HG03432 (cell line): ENCODE results near the gene RECK.

Source experiments
- ATAC-seq: cut with Tn5 transposase; IDR thresholded peaks from one replicate; pipeline ENCODE4 v1.9.1; 2021; ENCODE audit warnings: mild to moderate bottlenecking, moderate library complexity; ENCODE audit not compliant: unreplicated experiment

Gene RECK

GRCh38 chr9:36023260-36024048, 13.3 kb upstream of the RECK start:
- peak; percentile 39 for ATAC-seq

DNA sequence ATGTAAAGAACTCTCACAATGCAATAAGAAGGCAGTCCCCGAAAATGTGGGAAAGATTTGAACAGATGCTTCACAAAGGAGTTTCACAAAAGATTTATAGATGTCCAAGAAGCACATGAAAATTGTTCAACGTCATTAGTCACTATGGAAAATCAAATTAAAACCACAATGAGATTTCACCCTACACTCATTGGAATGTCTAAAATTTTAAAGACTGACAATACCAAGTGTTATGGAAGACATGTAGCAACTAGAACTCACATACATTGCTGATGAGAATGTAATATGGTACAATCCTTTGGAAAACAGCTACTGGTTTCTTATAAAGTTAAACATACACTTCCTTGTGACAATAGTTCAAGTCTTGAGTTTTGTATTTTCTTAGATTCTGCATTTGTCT, 11.0 kb upstream of the RECK start:
- no peak for ATAC-seq

DNA sequence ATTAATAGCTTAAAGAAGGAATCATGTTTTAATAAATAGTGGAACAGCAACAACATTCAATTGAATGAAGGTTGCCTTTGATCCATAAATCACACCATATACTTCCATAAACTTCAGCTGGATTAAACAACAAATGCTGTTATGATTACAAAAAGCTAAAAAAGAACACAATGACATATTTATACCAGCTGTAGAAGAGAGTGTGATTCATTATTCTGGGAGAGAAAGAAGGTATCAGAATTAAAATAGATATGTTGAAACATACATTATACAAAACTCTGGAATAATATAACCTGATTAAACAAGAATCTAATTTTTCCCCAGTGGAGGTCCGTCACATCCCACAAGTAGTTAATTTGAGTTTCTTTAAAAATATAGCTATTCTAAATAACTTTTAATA, 7.5 kb upstream of the RECK start:
- no peak for ATAC-seq

DNA sequence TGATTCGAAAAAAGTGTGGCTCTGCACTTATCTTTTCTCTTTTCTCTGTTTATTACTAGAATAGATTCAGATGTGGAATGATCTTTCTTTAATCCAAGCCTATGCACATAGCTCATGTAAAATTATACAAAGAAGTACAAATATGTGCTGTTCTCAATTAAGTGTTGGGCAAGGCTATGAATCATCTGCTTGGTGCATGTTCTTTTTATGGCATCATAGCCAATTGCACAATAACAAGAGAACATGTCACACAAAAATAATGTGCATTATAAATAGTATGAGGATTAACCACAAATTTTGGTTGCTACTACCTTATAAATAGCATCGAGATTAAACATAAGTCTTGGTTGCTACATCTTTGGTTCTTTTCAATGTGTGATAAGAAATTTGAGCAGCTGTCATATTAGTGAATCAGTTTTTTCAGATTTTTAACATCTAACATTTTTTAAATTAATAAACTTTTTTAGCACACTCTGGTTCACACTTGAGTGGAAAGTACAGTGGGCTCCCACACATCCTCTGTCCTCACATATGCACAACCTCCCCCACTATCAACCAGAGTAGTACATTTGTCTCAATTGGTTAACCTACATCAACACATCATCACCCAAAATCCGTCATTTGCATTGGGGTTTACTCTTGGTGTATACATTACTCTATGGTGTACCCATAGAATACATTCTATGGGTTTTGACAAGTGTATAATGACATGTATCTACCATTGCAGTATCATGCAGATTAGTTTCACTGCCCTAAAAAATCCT, 6.8 kb upstream of the RECK start:
- ATAC-seq, result no peak

DNA sequence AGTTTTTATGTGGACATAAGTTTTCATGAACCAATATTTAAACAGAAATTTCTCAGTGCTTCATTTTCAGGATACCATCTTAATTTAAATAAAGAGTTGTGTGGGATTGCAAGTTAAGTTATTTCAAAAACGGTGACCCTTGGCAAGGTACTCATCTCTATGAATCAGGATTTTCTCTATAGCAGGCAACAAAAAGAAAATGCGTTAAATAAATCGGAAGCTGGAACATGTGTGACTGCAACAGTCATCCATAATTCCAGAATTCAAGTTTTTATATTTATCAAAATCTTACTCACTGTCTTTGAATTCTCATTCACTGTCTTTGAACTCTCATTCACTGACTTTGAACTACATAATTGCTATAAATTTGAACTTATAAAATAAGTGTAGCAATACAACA, 5.8 kb upstream of the RECK start:
- ATAC-seq, result no peak

DNA sequence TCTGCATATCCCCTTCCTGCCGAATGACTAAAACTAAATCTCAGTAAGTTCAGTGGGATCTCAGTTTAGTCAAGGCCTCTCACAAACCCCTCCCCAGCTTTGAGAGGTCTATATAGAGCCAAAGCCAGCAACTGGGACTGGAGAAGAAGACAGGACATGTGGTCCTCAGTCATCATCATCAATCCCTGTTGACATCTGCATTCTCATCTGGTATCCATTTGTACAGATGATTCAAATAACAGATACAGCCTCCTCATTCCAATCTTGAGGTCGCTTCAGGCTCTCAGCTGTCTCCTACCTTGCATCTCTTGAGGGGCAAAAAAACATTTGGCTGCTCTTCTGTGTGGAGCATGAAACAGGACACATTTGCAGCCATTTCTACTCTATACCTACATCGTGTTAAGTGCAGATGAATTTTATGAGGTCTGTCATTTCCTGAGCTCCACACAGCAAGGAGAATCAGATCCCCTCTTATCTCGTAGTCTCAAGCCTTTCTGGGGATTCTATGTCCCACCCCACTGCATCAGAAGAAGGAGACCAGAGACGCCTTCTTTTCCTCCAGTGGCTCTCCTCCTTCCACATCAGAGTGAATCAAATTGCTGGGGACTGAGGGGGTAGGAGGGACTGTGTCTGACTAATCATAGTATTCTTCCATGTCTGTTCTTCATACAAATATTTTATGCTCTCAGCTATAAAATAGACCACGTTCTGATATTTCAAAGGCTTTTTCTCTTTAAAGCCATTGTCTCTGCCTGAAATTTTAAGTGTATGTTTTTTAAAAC, 4.7 kb upstream of the RECK start:
- no peak for ATAC-seq

GRCh38 chr9:36033788-36034187, 2.9 kb upstream of the RECK start:
- no peak for ATAC-seq

DNA sequence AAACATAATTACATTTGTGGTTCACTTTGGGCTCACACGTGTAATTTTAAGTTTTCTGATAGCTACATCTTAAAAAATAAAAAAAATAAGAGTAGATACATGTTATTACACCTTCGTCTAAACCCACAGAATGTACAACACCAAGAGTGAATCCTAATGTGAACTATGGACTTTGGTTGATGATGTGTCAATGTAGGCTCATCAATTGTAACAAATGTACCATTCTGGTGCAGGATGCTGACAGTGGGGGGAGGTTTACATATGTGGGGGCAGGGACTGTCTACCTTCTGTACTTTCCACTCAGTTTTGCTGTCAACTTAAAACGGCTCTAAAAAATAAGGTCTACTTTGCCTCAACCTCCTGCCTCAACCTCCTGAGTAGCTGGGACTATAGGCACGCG, 2.5 kb upstream of the RECK start:
- no peak for ATAC-seq

DNA sequence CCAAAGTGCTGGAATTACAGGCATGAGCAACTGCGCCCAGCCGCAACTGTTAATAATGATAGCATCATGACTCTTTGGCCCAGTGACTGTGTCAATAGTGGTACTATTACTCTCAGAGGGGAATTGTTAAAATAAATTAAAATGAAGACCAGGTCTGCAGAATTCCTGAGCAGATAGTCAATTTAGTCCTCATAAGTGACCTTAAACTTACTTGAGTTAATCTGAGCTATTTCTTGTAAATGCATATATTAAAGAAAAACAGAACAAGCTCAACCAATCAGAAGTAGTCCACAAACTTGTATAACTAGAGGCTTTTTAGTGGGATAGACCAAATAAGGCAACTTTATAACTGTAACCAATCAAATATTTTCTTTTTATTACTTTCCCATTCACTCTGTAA, 1.7 kb upstream of the RECK start:
- no peak for ATAC-seq

GRCh38 chr9:36036253-36036779, 397 bp upstream of the RECK start:
- ATAC-seq, result no peak

GRCh38 chr9:36037549-36038122, 923 bp downstream of the RECK start:
- ATAC-seq, result no peak

- no peak for ATAC-seq
These were observed 2.4 kb downstream of the RECK start for GRCh38 chr9:36039121-36039520.

DNA sequence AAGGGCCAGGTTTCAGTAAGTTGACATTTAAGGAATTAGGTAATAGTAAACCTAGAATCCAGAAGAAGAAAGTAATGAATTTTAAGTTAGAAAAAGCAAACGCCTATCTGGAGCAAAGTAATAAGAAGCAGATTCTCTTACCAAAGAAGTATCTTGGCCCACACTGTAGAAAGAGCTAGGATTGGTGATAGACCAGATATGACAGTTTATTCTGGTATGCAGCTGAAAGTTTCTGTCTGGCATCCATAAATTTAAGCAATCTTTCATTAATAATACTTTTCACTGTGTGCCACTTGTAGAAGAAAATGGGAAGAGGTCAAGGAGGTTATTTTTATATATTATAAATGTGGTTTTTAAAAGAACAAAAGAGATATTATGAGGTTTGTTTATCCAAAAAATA, 3.0 kb downstream of the RECK start:
- ATAC-seq, result no peak

DNA sequence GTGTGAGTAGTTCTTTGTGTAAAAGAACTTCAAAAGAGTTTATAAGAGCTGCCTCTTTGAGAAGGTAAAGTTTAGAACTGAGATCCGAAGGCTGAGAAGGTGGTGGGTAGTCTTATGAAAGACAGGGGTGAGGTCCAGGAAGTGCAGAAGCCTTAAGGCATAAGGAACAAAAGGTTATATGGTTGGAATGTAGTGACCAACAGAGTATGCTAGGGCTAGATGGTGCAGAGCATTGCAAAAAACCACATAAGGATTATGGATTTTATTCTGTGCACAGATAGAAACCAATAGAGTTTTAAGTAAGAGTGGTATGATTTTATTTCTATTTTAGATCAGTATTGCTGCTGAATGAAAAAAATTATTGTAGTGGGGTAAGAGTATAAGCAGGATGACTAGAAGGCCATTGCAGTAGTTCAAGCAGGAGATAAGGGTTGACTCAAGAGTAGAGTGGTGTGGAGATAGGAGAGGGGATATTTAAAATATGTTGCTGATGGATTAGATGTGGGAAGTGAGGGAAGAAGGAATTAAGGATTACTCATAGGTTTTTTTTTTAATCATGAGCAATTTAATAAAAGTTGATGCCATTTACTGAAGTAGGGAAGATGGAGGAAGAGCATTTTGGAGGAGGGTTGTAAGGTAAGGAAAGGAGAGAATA, 3.7 kb downstream of the RECK start:
- ATAC-seq, result no peak

GRCh38 chr9:36041506-36041905, 4.8 kb downstream of the RECK start:
- ATAC-seq, result no peak

DNA sequence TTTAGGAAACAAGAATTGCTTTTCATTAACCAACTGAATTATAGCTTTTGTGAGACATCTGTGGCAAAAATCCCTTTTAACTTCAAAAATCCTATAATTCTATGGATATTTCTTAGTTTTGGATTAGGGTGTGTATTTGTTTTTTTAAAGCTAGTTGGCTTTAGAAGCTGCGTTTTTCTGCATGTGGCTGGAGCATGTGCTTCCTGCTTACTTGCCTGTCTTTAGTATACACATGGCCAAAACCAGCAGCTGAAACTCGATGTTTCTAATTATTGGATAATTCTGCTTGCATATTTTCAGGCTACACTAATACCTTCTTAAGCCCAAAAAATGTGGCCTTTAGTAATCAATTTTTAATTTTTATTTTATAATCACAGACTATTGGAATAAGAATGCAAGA, 8.9 kb downstream of the RECK start:
- no peak for ATAC-seq

DNA sequence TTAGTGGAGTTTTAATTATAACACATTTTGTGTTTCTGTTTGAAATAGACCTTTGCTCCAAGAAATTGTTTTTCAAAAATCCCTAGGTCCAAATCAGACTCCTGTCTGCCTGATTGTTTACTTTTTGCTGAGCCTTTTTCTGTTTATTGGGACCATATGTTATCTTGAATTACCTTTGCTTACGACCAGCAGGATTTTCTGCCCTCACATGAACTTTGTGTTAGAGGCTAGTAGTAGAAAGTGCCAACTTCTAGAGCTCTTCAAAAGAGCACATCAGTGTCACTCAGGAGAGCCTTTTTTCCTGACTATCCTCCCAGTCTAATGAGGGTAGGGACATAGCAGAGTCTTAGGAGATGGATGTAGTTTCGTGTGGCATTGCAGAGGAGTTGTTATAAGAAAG, 10.2 kb downstream of the RECK start:
- ATAC-seq, result no peak

- no peak for ATAC-seq
These were observed 12.7 kb downstream of the RECK start for GRCh38 chr9:36049408-36049807.

GRCh38 chr9:36050476-36050875, 13.8 kb downstream of the RECK start:
- ATAC-seq, result no peak

DNA sequence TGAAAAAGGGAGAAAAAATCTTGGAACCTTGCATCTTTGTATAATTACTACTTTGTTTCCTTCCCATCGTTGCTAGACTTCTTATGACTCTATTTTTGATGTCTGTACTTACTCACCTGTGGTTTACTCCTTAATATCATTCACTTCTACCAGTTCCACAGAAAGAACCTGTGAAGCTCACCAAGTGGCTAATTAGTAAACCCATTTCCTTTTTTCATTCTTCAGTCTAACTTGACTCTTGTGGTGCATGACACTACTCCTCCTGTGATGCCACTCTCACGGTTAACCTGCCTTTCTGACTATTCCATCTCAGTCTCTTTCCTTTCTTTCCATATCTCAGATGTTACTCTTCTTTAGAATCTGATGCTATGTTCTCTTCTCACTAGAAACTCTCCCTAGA, 14.6 kb downstream of the RECK start:
- ATAC-seq, result no peak

GRCh38 chr9:36053971-36054370, 17.3 kb downstream of the RECK start:
- no peak for ATAC-seq
